GM18511 (cell line): ENCODE measurements around the gene DSP.
A peak's percentile ranks its signal among the peaks of the same experiment; 100 is the strongest.

ENCODE experiments used
- ATAC-seq: cut with Tn5 transposase; IDR thresholded peaks from one replicate; pipeline ENCODE4 v1.9.1; 2021; ENCODE audit warnings: mild to moderate bottlenecking, moderate library complexity; ENCODE audit not compliant: unreplicated experiment

Gene DSP

GRCh38 chr6:7589949-7590917 lies 48.8 kb downstream of the DSP start, which contains the start of gene SNRNP48:
TSS of gene SNRNP48 (plus strand) at chr6:7590198. CDS start at chr6:7590258, 60 bp downstream.
- ATAC-seq: peak; percentile 100

GRCh38 chr6:7590918-7591302 lies 49.4 kb downstream of the DSP start:
- ATAC-seq: no peak

- ATAC-seq: no peak
Observed at GRCh38 chr6:7591770-7592169, 50.3 kb downstream of the DSP start.

GRCh38 chr6:7593229-7593628 lies 51.8 kb downstream of the DSP start:
- no peak for ATAC-seq

GRCh38 chr6:7594579-7595125 lies 53.2 kb downstream of the DSP start:
- ATAC-seq: no peak

GRCh38 chr6:7604003-7604402 lies 62.5 kb downstream of the DSP start:
- no peak for ATAC-seq

- no peak for ATAC-seq
Observed at GRCh38 chr6:7604506-7604905, 63.0 kb downstream of the DSP start.

GRCh38 chr6:7615611-7616383 lies 74.3 kb downstream of the DSP start:
- peak; percentile 49 for ATAC-seq

GRCh38 chr6:7617801-7618764 lies 76.6 kb downstream of the DSP start:
- ATAC-seq: peak; percentile 80

GRCh38 chr6:7621761-7622160 lies 80.3 kb downstream of the DSP start:
- no peak for ATAC-seq

- no peak for ATAC-seq
Observed at GRCh38 chr6:7624796-7625710, 83.6 kb downstream of the DSP start.

GRCh38 chr6:7628479-7628878 lies 87.0 kb downstream of the DSP start:
- ATAC-seq: no peak

- no peak for ATAC-seq
Observed at GRCh38 chr6:7628909-7629308, 87.4 kb downstream of the DSP start.

- no peak for ATAC-seq
Observed at GRCh38 chr6:7629321-7629720, 87.8 kb downstream of the DSP start.

- no peak for ATAC-seq
Observed at GRCh38 chr6:7630792-7631191, 89.3 kb downstream of the DSP start.

- ATAC-seq: no peak
Observed at GRCh38 chr6:7631466-7631865, 90.0 kb downstream of the DSP start.

- no peak for ATAC-seq
Observed at GRCh38 chr6:7632501-7633290, 91.2 kb downstream of the DSP start.

GRCh38 chr6:7633361-7633760 lies 91.9 kb downstream of the DSP start:
- ATAC-seq: no peak

GRCh38 chr6:7636151-7636550 lies 94.7 kb downstream of the DSP start:
- no peak for ATAC-seq
